Measurements from ENCODE around the gene GPBP1L1. TPM values are rescaled to one million over a fixed set of nuclear protein-coding genes. Genes with fewer than 3 reads are reported as not detected.

GPBP1L1 gene
- total and polyA plus RNA-seq, 2 of the 13 experiments (the other 11 are each of a cell fraction or from before 2014, with no cell fraction given), result 45.9 to 86.1 TPM

GRCh38 chr1:45589861-45590260 lies 96.5 kb downstream of the GPBP1L1 start:
- BruUV-seq (replicated peaks), result no TSS peak
- POLR2A ChIA-PET, result no interaction called here
- H3K27ac ChIP-seq (ENCODE audit: extremely low read length, insufficient read depth, low read length), result no peak overlapping the region
- H4K20me1 ChIP-seq (ENCODE audit: insufficient read depth, low read length), result peaks cover 42% of the 10 kb centered on the region
- H3K27me3 ChIP-seq (ENCODE audit: control insufficient read depth in 1 of 2, insufficient read depth in 2 of 2, low read length in 2 of 2), result no peaks in the 10 kb centered on the region; a peak in 1 of 5 replicates
- no peak for DNase-seq (ENCODE audit: low spot score)
- no peak overlapping the region for H3K4me3 ChIP-seq (replicated peaks in 1 of 3; ENCODE audit: insufficient read depth in 1 of 3, low read depth in 2 of 3, low read length in 3 of 3)
- peaks cover 46% of the 10 kb centered on the region for H3K4me1 ChIP-seq (ENCODE audit: insufficient read depth, low read length)
- no peak overlapping the region for H2AFZ ChIP-seq (ENCODE audit: low read length)
- intact Hi-C loops (cut with micrococcal nuclease; ENCODE audit: unreplicated experiment), result no loop called here
- no peak overlapping the region for H3K9ac ChIP-seq (ENCODE audit: insufficient read depth, low read depth, low read length)
- H3K36me3 ChIP-seq (replicated peaks in 1 of 2; ENCODE audit: control insufficient read depth in 1 of 2, insufficient read depth in 2 of 2, low read length in 2 of 2), result peaks cover 9 to 40% of the 10 kb centered on the region in 2 experiments
- no peak for ATAC-seq
- H3K4me2 ChIP-seq (ENCODE audit: low read depth, low read length), result no peak overlapping the region
- no peaks in the 10 kb centered on the region for H3K9me3 ChIP-seq (ENCODE audit: low read length)
- no peak for FAIRE-seq
- 87% methylated on average over 1 of the region's 1 CpG for WGBS (ENCODE audit: low lambda C conversion rate)
- CTCF ChIA-PET (ENCODE audit: low intra/inter-chr PET ratio, low total read pairs), result no interaction called here
- in situ Hi-C loops (cut with HindIII; ENCODE audit: extremely low pct_ligation_motif_present, low pct_unique_long_range_greater_than_20kb), result loop anchor here (25.0 kb wide), 1 partner anchor 228 kb away; no protein-coding TSS in a partner anchor
- peaks cover 90% of the 10 kb centered on the region for H3K79me2 ChIP-seq (ENCODE audit: insufficient read depth, low read length)
- no peak for TF ChIP-seq NR2C2 (CRISPR knock-in tag; IDR thresholded peaks at IDR 0.05; ENCODE audit: borderline replicate concordance)
- TF ChIP-seq ZUFSP (CRISPR knock-in tag; IDR thresholded peaks at IDR 0.05; ENCODE audit: borderline replicate concordance), result no peak
- TF ChIP-seq ZNF740 (CRISPR knock-in tag; IDR thresholded peaks at IDR 0.05), result no peak
- TF ChIP-seq ARNT (IDR thresholded peaks at IDR 0.05), result no peak
- no peak for TF ChIP-seq ZNF780A (CRISPR knock-in tag; IDR thresholded peaks at IDR 0.05)
- TF ChIP-seq MED8 (CRISPR knock-in tag; IDR thresholded peaks at IDR 0.05; ENCODE audit: insufficient replicate concordance), result no peak
- no peak for TF ChIP-seq AHR (CRISPR knock-in tag; IDR thresholded peaks at IDR 0.05)
- TF ChIP-seq ZBTB38 (CRISPR knock-in tag; IDR thresholded peaks at IDR 0.05), result no peak
- no peak for TF ChIP-seq NFYB (CRISPR knock-in tag; IDR thresholded peaks at IDR 0.05)
- no peak for TF ChIP-seq ISX (CRISPR knock-in tag; conservative IDR thresholded peaks at IDR 0.05)
- no peak for TF ChIP-seq ZNF776 (CRISPR knock-in tag; IDR thresholded peaks at IDR 0.05)
- TF ChIP-seq ZNF292 (CRISPR knock-in tag; IDR thresholded peaks at IDR 0.05; ENCODE audit: borderline replicate concordance, low read depth), result no peak
- TF ChIP-seq ZMAT5 (CRISPR knock-in tag; IDR thresholded peaks at IDR 0.05; ENCODE audit: borderline replicate concordance, low read depth), result no peak
- no peak for TF ChIP-seq ATF7 (IDR thresholded peaks at IDR 0.05)
- no peak for TF ChIP-seq ATF7 (CRISPR knock-in tag; IDR thresholded peaks at IDR 0.05)
- no peak for TF ChIP-seq TRIM22 (IDR thresholded peaks at IDR 0.05)
- TF ChIP-seq DZIP1 (CRISPR knock-in tag; IDR thresholded peaks at IDR 0.05), result no peak
- no peak for TF ChIP-seq PBX2 (CRISPR knock-in tag; IDR thresholded peaks at IDR 0.05)
